IPS-18c (cell line): ENCODE data around the gene RGS3.
"Not testable (repeated sequence)": the region's sequence is repeated elsewhere in the genome, so short reads cannot be mapped to it uniquely, and the experiment has no call there.

ENCODE experiments used
- H3K4me3 ChIP-seq: 2 replicates; pipeline ENCODE4 v1.7.0; 2013; ENCODE audit warnings: low read depth, mild to moderate bottlenecking, low read length, moderate library complexity; ENCODE audit not compliant: insufficient read depth
- H3K9me3 ChIP-seq: one replicate; pipeline ENCODE4 v1.6.1; 2013; ENCODE audit warnings: mild to moderate bottlenecking, low read length, moderate library complexity; ENCODE audit not compliant: control insufficient read depth, insufficient read depth

The RGS3 gene

DNA sequence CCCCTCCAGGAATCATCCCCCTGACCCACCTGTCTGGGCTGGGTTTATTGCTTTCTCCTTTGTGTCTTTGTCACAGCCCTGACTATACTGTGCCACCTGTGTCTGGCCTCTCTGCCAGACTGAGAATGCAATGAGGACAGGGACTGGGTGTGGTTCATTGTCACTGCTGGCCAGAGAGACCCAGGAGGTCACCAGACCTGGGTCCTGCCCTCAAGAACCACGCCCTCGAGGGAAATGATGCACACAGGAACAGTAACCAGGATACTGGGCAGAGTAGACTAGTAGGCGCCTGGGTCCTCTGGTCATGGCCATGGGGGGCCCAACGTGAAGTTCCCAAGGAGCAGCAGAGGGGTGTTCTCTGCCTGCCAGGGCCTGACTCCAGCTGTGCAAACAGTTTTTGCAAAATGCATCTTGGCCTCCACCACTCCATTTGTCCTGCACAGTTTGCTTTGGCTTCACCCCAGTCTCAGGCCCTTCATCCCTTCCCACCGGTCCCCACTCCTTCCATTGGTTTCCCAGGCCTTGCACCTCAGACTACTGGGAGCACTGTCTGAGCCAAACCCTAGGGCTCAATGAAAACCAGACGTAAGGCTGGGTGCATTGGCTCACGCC, 17.8 kb downstream of the RGS3 start:
- peaks cover 2% of the 10 kb centered on the region for H3K9me3 ChIP-seq
- no peak overlapping the region for H3K4me3 ChIP-seq

GRCh38 chr9:113482341-113482740, 18.8 kb downstream of the RGS3 start:
- H3K4me3 ChIP-seq: no peak overlapping the region
- H3K9me3 ChIP-seq: peaks cover 1% of the 10 kb centered on the region

DNA sequence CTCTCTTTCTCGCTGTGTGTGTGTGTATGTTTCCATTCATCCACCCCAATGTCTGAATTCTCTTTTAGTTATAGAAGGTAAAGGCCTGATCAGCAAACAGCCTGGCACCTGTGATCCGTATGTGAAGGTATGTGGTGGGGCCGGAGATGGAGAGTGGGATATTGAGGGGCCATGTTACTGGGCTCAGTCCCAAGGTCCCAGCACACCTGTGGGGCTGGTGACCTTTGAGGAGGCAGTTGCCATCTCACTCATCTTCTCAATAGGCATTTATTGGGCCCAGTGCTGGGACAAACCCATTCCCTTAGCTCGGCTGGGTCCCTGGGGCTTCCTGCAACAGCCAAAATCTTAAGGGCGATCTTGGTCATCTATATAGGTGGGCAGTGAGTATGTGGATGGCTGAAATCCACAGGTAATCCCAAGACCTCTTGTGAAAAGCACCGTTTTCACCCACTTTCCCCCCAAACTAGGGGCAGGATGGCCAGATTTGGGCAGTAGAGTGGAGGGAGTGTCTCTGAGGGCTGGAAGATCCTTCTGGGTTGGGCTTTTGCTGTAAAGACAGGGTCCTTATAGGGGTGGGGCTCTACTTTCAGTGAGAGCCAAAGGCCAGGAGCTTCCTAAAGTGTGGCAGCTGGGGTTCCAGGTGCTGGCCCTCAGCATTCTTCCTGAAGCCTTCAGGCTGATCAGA, 19.6 kb downstream of the RGS3 start:
- no peak overlapping the region for H3K4me3 ChIP-seq
- no peaks in the 10 kb centered on the region for H3K9me3 ChIP-seq

- Histone ChIP-seq H3K4me3 (no peak overlapping the region), H3K9me3 (no peaks in the 10 kb centered on the region)
Measured at GRCh38 chr9:113483676-113484257, 20.2 kb downstream of the RGS3 start.

DNA sequence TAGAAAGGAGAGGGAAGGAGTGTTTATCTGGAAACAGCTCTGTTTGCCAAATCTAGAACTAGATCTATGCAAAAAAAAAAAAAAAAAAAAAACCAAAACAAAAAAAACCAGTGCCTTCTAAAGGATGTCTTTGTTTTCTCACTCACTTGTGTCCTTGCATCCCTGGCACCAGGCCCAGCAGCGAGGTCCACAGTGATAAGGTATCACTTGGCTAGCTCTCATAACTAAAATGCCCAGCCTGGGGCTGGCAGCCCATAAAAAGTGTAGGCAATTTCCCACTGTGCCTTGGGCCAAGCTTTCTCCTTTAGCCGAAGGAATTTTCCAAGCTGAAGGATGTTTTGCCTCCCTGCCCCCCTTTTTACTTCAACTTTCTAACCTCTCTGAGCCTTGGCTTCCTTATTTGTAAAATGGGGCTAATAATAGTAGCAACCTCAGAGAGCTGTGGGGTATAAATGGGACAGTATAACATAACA, 20.8 kb downstream of the RGS3 start:
- Histone ChIP-seq H3K4me3 (no peak overlapping the region), H3K9me3 (no peaks in the 10 kb centered on the region)

DNA sequence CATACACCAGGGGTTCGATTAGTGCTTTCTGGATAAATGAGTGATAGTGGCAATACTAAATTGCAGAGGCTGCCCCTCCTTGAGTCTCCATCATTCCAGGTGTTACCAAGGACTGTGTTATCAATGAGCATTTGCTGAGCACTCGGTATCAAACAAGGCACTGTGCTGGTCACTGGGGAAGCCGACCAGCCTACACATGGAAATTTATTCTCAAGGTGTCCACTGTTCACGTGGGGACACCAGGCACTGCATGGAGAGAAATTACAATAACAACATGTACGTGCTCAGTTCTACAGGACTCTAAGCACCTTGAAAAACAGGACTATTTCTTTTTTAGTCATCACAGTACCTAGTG, 22.2 kb downstream of the RGS3 start:
- H3K9me3 ChIP-seq: no peaks in the 10 kb centered on the region
- H3K4me3 ChIP-seq: no peak overlapping the region

GRCh38 chr9:113486327-113486726, 22.8 kb downstream of the RGS3 start:
- Histone ChIP-seq H3K9me3 (no peaks in the 10 kb centered on the region), H3K4me3 (no peak overlapping the region)

DNA sequence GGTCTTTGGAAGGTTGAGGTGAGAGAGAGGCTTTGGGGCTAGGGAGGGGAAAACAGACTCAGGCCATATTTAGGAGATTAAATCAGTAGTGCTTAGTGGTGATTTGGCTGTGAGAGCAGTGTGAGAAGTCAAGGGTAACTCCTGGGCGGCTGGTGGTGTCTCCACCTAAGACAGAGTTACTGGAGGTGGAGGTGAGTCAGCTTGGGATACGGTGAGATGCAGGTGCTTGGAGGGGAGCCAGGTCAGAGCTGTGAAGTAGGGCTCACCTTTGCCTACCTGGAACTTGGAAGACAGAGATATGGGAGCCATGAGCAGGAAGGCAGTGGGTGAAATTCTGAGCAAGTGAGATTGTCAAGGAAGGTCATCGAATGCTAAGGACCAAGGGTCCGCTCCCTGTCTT, 24.5 kb downstream of the RGS3 start:
- Histone ChIP-seq H3K9me3 (no peaks in the 10 kb centered on the region), H3K4me3 (no peak overlapping the region)

- Histone ChIP-seq H3K4me3 (no peak overlapping the region), H3K9me3 (no peaks in the 10 kb centered on the region)
Measured at GRCh38 chr9:113488490-113488889, 25.0 kb downstream of the RGS3 start.

DNA sequence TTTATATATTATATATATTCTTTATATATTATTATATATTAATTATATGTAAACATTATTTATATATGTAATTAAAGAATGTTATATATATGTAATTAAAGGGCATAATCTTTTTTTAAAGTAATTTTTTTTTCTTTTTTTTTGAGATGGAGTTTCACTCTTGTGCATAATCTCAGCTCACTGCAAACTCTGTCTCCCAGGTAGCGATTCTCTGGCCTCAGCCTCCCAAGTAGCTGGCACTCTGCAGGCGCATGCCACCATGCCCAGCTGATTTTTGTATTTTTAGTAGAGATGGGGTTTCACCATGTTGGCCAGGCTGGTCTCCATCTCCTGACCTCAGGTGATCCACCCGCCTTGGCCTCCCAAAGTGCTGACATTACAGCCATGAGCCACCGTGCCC, 27.6 kb downstream of the RGS3 start:
- H3K9me3 ChIP-seq, H3K4me3 ChIP-seq: not testable (repeated sequence)

DNA sequence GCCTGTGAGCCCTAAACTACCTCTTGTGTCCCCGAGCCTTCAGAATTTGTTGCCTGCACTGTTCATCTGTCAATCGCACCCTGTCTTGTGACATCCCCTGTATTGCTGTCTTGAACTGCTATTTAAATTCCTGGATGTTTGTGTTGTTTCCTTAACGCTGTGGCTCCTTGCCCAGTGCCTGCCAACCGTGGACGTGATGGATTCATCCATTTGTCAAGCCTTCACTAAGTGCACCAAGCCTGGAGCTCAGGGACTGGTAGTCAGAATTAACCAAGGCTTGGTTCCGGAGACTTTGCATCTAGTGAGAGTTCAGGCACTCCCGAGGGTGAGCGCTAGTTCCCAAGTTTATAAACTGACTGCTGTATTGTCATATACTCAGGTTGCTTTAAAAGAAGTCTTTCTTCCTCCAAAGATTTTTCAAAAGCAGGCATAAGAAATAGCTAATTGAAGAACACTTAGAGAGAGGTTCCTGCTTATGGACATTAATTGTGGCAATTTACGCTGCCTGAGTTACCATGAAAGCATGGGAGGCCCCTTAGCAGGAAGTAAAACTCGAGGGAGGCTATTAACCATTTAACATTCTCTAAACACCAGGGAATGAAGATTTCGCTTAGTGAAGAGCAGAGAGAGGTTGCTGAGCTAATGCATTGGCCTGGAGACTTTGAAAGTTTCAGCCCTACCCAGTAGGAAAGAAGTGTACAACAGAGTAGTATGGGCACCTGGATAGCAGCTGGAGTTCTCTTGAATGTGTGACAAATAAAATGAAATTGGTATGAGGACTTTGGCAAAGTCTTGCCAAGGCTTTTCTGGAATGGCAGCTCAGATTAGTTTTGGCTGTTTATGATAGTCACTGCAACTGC, 29.0 kb downstream of the RGS3 start:
- Histone ChIP-seq H3K9me3 (no peaks in the 10 kb centered on the region), H3K4me3 (no peak overlapping the region)

DNA sequence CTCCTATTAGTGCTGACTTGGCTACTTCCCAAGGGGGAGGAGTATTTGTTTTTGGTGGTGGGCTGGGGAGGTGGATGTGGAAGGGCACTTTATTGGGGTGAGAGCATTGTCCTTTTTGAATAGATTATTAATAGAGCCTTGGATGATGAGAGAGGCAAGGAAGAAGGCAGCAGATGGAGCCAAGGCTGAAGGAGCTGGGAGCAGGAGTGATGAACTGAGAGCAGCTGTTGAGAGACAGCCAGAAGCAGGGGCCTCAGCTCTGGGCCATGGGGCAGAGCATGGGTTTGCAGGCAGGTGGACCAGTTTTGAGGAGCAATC, 29.6 kb downstream of the RGS3 start:
- no peak overlapping the region for H3K4me3 ChIP-seq

GRCh38 chr9:113495526-113495925, 32.0 kb downstream of the RGS3 start:
- no peaks in the 10 kb centered on the region for H3K9me3 ChIP-seq
- H3K4me3 ChIP-seq: no peak overlapping the region

More for the DNA sequence above, 29.6 kb downstream of the RGS3 start:
- no peaks in the 10 kb centered on the region for H3K9me3 ChIP-seq

DNA sequence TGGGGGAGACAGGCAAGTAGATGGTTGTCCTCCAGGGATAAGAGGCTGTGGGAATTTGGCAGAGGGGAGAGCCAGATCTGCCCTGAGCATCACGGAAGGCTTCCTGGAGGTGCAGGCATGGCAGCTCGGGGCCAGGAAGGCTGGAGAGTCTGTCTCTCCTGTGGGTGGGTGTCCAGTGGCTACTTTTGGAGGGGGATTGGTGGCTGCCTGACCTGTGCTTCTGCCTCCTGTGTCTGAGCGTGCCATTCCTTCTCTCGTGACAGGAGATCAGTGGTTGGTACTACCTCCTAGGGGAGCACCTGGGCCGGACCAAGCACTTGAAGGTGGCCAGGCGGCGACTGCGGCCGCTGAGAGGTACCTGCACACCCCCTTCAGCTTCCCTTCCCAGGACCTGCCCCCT, 33.5 kb downstream of the RGS3 start:
- Histone ChIP-seq H3K9me3 (no peaks in the 10 kb centered on the region), H3K4me3 (no peak overlapping the region)

GRCh38 chr9:113499153-113499875, 35.8 kb downstream of the RGS3 start:
- no peaks in the 10 kb centered on the region for H3K9me3 ChIP-seq

GRCh38 chr9:113499876-113500497, 36.5 kb downstream of the RGS3 start:
- Histone ChIP-seq H3K4me3 (no peak overlapping the region), H3K9me3 (no peaks in the 10 kb centered on the region)

More at GRCh38 chr9:113499153-113499875, 35.8 kb downstream of the RGS3 start:
- H3K4me3 ChIP-seq: no peak overlapping the region
